ENCODE measurements around the gene CYLD.

The CYLD gene

DNA sequence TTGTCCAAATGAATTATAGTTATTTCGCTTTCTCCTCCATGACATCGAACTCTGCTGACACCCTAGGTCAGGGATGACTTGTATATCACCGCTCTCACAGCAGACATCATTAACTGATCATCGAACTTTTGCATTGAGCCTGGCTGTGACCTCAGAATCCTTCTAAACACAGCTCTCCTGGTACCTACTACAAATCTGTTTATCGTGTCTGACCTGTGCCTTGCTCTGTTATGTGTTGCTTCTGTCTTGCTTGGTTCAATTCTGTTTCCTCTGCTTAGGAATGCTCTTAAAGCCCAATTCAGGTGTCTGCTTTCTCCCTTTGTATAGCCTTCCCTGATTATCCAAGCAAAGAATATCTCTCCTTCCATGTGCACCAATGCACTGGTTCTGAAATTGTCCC lies 78.3 kb downstream of the CYLD start:
- DNase-seq (ENCODE audit: low read depth) = no peak

DNA sequence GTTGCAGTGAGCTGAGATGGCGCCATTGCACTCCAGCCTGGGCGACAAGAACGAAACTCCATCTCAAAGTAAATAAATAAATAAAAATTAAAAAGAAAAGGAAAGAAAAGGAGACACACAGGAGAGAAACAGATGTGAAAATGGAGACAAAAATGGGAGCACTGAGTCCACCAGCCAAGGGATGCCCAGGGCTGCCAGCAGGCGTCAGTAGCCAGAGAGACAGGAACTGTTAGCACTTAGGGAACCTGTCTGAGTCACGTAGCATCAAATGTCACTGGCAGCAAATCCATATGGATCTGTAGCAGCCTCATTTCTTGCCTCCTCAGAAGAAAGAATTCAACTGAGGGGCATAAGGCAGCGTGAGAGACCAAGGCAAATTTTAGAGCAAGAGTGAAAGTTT lies 79.7 kb downstream of the CYLD start:
- no peak for DNase-seq (ENCODE audit: low read depth)

DNA sequence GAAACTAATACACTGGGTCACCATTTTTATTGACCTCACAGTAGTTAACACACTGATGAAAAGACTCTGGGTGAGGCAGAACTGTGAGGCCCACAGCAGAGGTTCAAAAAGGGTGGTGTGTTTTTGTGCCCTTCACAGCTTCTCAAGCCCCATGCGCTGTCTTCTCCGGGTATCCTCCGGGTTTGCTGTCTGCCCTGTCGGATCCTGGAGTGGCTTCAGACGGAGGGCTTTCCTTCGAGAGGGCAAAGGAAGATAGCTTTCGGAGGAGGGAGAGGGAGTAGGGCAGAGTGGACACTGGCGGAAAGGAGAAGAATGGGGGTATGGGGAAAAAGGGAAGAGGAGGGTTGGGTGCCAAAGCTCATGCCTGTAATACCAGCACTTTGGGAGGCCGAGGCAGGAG lies 80.8 kb downstream of the CYLD start:
- DNase-seq (ENCODE audit: low read depth) = no peak

DNA sequence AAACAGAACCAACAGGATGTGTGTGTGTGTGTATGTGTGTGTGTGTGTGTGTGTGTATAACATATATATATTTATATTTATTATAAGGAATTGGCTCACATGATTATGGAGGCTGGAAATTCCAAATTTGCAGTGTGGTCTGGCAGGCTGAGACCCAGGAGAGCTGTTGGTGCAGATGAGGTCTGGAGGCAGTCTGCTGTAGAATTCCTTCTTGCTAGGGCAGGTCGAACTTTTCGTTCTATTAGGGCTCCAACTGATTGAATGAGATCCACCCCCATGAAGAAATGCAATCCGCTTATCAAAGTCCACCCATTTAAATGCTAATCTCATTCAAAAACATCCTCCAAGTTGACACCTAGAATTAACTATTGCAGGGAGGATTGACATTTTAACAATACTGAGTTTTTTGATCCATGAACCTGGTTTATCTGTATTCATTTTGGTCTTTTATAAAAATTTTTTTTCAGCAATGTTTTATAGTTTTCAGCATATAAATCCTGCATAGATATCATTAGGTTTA lies 85.0 kb downstream of the CYLD start:
- DNase-seq (ENCODE audit: low read depth) = no peak

DNA sequence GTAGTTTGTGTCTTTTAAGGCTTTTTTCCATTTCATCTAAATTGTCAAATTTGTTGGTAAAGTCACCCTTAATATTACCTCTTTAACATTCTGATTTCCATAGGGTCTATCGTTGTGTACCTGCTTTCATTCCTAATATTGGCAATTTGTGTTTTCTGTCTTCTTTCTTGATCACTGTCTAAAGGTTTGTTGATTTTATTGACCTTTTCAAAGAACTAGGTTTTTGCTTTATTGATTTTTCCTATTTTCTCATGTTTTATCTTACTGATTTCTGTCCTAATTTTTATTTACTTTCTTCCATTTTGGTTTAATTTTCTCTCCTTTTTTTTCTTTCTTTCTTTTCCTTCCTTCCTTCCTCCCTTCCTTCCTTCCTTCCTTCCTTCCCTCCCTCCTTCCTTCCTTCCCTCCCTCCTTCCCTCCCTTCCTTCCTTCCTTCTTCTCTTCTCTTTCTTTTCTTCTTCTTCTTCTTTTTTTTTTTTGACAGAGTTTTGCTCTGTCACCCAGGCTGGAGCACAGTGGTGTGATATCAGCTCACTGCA lies 86.3 kb downstream of the CYLD start:
- no peak for DNase-seq (ENCODE audit: low read depth)

DNA sequence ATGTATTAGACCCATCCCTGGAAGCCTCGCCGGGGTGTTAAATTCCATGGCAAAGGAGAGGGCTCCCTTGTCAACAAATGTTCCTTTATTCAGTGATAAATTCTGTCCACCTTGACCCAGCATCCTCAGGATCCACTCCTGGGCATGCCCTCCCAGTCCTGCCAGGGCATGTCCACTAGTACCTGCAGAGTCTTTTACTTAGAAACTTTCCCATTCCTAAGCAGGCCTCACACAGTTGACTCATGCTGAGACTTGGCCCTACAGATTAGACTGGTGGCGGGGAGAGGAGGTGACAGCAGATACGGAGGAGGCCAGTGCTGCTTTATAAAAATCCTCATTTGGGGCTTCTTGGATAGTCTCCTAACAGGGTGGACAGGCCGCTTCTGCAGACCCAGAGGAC lies 88.8 kb downstream of the CYLD start:
- no peak for DNase-seq (ENCODE audit: low read depth)

DNA sequence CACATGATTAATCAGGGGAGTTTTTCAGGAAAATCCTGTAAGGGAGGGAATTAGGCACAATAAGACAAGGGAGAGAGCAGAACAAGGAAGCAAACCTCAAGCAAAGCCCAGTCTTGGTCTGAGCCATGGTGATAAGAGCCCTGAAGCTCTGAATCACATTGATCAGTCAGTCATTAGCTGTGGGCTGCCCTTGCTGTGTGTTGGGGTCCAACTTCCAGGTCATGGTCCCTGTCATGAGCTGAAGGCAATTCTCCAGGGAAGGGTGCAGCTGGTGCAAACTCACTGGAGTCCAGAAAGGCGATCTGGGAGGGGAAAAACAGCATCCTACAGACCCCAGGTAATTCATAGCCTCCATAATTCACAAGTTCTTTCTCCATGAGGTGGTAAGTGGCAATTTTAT lies 89.9 kb downstream of the CYLD start:
- no peak for DNase-seq (ENCODE audit: low read depth)

DNA sequence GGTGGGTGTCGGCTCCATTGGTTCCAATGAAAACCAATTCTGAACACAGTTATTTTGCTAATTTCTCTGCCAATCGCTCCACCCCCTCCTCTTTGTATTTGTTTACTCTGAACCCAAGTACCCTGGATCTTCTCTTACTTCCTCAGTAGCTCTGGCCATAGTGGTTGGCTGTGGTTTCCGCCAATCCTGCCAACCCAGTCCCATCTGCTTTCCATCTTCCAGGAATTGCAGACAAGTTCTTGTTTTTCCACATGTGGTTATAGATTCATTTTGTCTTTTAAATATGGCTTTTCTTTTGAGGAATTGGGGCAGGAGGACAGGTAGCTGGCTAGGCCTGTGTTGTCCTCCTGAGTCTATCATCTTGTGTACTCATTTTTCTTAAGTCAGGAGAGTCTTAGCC lies 92.0 kb downstream of the CYLD start:
- no peak for DNase-seq (ENCODE audit: low read depth)

DNA sequence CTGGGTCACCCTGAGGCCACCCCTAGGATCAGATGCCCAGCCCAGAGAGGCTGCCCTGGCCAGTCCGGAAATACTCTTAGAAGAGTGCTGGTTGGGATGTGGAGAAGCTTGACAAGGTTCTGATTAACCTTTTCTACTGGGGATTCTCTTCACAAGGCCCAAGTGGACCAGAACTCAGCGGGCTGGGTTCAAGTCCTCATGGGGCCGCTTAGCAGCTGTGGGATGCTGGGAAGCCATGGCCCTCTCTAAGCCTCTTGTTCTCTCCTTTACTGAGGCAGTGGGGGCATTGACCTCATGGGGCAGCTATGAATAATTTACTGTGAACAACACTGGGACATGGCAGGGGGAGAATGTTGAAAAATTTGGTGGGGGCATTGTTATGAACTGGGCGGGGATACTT lies 92.8 kb downstream of the CYLD start:
- no peak for DNase-seq (ENCODE audit: low read depth)

DNA sequence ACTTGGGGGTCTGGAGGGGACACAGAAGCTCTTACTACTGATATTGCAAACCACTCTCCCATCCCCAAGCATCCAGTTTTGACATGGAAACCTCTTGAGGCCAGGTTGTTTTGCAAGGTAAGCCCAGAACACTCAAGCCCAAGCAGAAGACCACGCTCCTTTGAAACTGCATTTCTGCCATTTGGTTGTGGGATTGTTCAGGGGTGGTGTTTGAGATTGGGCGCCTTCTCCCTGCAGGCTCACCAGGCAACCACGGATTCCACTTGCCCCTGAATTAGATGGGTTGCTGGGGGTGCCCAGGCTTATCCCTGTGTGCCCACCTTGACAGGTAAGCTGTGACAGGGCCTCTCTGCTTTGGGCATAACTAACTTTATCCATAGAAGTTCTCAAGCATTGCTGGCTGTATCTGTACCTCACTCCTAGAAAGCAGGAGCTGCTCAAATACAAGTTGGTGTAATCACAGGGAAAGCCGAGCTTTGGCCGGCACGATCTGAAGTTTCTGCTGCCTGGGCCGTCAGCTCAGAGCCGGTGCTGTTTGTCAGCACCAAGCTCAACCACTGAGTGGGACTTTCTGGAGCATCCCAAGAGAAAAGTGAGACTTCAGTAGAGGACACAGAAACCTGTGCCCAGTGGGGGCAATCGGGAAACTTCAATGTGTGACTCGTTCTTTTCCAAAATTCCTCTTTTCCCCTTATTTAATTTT lies 93.6 kb downstream of the CYLD start:
- DNase-seq (ENCODE audit: low read depth) = no peak

DNA sequence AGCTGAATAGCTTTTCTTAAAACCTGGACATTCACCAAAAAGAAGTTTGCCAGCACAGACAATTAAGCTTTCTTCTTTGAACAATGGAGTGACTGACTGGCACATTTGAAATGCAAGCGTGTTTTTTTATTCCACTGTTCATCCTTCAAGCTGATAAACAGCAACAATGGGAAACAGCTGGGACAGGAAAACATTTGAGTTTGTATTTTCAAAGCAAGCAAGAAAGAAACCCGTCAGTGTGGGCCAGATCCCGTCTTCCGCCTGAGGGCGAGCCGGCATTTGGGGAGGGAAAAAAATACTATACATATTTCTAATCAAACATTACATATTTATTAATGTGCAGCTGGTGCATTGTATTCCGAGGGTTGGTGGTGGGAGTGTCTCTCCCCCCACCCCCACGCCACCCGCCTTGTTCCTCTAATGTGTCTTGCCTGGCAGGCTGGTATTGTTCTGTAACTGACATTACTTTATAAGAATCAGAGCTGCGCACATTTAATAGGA lies 94.3 kb downstream of the CYLD start:
- no peak for DNase-seq (ENCODE audit: low read depth)

DNA sequence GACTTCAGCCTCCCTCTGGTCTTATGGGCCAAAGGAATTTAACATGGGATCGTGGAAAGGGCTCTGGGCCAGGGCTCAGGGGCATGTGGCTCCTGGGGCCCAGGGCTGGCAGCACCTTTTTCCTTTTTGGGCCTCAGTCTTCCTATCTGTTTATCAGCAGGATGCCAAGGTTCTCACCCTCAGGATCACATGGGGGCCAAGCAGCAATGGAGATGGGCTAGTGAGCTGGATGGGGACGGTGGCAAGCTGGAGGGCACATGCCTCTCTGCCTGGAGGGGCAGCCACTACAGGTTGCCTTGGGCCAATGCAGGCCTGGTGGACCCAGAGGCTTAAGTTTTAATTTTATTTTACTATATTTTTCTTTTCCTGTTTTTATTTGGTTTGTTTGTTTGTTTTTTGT lies 95.4 kb downstream of the CYLD start:
- DNase-seq (ENCODE audit: low read depth) = no peak

DNA sequence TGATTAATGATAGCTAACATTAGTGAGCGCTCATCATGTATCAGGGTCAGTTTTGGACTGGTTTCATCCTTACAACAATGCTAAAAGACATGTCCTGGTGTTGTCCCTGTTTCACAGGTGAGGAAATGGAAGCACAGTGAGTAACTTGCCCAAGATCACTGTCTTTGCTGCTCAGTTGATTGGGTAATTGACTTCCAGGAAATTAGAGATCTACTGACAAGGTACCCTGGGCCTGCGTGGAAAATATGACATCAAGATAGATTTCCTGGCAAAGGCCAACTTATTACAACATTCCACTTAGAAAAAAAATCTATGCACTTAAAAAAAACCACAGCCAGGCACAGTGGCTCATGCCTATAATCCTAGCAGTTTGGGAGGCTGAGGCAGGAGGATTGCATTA lies 96.3 kb downstream of the CYLD start:
- no peak for DNase-seq (ENCODE audit: low read depth)

DNA sequence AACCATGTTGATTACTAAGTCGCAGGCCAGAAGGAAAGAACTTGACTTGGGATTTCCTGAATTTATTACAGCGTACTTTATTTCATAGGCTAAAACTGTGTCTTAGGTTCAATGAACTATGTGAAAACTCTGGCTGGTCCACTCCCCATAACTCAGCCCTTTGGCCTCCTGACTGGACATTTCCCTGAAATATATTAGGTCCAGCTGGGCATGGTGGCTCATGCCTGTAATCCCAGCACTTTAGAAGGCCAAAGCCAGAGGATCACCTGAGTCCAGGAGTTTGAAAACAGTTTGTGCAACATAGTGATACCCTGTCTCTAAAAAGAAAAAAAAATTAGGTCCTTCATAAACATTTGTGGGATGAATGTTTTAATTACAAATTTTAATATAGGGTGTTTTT lies 97.0 kb downstream of the CYLD start:
- DNase-seq (ENCODE audit: low read depth) = no peak

DNA sequence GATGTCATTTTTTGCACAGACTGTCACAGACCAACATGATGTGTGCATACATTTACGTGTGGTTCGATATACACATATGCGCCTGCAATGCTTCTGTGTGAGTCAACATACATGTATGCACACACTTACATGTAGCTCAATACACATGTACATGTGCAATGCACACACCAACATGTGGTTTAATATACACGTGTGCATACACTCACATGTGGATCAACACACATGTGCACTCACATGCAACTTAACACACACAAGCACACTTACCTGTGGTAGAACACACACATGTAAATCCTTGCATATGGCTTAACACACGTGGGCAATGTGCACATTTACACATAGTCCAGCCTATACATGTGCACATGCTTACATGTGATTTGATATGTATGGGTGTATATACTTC lies 97.5 kb downstream of the CYLD start:
- no peak for DNase-seq (ENCODE audit: low read depth)

DNA sequence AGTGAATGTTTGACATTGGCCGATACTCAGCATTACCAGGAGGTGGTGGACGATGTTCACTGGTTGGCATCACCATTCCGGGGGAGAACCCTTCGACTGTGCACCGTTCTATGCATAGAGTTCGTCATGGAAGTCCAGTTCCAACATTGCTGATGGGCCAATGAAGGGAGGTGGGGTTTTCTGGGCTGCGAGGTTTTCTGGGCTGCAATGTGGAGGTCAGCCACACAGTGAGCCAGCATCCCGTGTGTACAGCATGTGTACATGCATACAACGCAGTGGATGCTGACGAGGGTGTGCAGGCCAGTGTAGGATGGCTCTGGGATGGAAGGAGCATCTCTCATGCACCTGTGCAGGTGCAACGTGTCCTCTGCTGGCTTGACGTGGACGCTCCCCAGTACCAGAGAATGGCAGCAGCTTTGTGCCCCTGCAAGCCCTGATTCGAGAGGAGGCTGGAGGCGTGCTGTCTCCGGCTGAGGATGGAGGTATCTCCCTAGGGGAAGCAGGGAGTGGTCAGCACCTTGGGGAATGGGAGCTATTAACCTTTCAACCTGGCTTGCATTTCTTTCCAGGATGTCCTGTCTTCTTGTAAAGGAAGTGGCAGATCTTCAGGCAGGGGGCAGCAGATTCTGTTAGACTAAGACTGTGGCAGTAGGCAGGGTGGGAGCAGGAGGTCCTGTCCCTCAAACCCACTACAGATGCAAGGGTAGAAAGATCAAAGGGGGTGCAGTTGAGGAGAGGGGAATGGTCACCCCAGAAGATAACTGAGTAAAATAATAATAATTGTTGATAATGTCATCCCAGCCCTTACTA lies 98.2 kb downstream of the CYLD start:
- DNase-seq (ENCODE audit: low read depth) = no peak

DNA sequence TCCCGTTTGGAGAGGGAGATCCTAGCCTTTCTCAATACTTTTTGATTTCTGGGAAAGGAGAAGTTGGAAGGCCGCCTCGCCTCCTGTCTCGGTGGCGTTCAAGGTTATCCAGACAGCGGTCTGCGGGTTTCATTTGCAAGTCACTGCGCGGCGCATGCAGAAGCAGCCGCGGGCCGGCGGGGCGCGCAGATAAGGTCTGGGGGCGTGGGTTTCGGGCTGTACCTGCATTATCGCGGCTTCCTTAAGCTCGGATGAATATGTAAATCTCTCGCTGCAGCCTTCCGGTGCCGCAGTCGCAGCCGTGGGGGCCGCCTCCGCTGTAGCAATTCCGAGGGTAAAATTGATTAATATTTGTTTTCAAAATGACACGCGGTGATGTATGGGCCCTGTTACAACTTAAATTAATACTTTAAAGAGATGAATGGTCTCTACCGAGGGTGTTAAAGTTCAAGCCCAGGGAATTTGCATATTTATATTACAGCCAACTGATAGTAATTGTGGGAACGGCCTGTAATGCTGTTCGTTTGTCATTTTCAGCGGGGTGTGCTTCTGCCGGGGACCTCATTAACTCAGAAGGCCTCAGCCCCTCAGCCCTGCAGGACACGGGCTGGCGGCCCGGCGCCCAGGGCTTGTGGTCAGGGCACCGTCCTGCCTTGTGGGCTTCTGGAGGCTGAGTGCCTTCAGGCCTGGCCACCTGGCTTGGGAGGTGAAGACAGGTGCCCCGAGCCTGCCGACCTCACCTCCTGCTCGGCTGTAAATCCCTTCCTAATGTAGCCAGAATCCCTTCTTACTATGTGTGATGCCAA lies 99.4 kb downstream of the CYLD start:
- DNase-seq (ENCODE audit: low read depth) = no peak

DNA sequence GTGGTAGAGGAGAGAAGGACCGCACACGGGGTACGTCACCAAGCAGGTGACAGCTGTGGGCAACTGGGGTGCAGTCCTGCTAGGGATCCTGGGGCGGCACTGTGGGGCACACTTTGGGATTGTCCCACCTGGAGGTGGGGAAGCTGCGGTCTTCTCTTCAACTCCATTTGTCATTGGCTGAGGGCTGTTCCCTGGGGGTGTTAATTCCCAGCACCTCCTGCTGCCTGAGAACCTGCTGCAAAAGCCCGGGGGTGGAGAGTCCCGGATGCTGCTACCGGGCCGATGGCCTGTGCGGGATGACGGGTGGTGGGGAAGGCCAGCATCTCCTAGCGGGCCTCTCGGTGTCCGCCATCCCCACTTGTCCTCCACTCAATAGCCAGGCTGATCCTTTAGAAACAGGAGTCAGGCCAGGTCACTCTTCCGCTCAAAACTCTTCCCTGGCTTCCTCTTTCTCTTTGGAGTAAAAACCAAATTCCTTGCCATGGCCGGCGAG lies 100.2 kb downstream of the CYLD start:
- no peak for DNase-seq (ENCODE audit: low read depth)

DNA sequence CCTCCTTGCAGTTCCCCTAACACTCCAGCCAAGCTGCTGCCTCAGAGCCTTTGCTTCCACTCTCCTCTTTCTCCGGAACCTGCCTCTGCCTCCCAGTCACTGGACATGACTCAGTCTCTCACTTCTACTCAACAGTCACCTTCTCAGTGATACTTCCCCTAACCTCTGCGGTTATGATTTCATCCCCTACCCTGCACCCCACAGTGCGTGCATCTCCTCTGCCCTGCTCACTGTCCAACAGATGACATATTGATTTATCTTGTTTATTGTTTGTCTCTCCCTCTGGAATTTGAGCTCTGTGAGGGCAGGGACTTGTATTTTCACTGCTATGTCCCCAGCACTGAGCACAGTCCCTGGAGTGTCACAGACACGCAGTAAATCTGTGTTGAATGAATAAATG lies 100.7 kb downstream of the CYLD start:
- DNase-seq (ENCODE audit: low read depth) = no peak

DNA sequence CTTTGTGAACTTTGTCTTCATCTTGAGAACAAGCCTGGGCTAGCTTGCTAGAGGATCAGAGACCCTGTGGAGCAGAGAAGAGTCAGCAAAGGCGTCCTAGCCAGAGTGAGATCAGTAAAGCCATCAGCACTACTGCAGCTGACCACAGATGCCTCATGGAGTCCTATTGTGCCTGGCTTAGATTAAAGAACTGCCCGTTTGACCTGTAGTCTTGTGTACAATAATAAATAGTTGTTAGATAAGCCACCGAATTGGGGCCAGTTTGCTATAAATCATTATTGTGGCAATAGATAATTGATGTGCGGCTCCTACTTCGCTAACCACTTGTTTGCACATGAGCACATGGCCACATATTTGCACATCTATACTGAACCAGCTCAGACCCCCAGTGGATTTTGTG lies 103.0 kb downstream of the CYLD start:
- DNase-seq (ENCODE audit: low read depth) = no peak

DNA sequence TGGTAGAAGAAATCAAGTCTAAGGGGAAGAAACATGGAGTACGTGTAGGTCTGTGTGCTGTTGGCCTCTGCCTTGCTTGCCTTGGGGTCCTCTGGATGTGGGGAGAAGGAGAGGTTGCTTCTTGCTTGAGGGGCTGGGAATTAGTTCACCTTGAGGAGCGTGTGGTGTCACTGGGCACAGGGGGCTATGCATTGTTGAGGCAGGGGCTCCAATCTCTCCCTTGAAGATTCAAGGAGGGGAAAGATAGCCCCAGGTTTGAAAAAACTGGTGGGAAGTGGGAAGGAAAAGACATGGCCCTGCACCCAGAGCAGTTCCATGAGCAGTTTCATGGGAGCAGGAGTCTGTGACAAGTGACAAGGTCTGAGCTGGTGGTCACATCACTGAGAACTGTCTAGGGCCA lies 103.4 kb downstream of the CYLD start:
- no peak for DNase-seq (ENCODE audit: low read depth)

DNA sequence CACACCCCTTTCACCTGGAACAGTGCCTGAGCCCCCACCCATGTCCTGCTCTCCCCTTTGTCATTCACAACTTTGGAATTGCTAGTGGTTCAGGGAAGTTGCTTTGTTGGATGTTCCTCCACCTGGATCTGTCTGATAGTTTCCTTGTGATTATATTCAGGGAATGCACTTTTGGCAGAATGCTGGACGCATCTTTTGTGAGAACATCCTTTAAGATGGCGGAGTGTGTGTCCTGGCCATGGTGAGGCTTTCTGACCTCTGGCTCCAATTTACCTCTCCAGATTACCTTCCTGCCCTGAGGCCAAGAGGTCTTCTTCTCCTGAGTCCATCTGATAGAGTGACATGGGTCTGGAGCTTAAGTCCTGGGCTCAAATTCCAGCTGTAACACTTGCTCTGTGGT lies 104.6 kb downstream of the CYLD start:
- DNase-seq (ENCODE audit: low read depth) = no peak

All from fibroblast of the conjunctiva (primary cell).